AG10803 (cell line): ENCODE data around the gene CADPS2.

Experiments
- DNase-seq: peaks from one replicate; pipeline ENCODE4 v3.0.0; 2010; ENCODE audit warnings: low read depth
- H3K4me3 ChIP-seq: 2 replicates; pipeline ENCODE4 v1.5.1; 2011; ENCODE audit warnings: mild to moderate bottlenecking, low read length, control low read depth
- CTCF ChIP-seq: conservative IDR thresholded peaks from 2 replicates; pipeline ENCODE4 v1.5.1; 2011; ENCODE audit warnings: mild to moderate bottlenecking, low read length, control low read depth, inconsistent platforms

Gene CADPS2

GRCh38 chr7:122369756-122370155, 516.5 kb downstream of the CADPS2 start:
- no peak overlapping the region for H3K4me3 ChIP-seq
- TF ChIP-seq CTCF = no peak
- no peak for DNase-seq

GRCh38 chr7:122364761-122365280, 521.4 kb downstream of the CADPS2 start:
- no peak for TF ChIP-seq CTCF
- DNase-seq = no peak
- no peak overlapping the region for H3K4me3 ChIP-seq

GRCh38 chr7:122363144-122363543, 523.1 kb downstream of the CADPS2 start:
- DNase-seq = no peak
- TF ChIP-seq CTCF = no peak

GRCh38 chr7:122362473-122362872, 523.8 kb downstream of the CADPS2 start:
- no peak for TF ChIP-seq CTCF

More at GRCh38 chr7:122363144-122363543, 523.1 kb downstream of the CADPS2 start:
- H3K4me3 ChIP-seq = no peak overlapping the region

GRCh38 chr7:122354656-122355055, 531.6 kb downstream of the CADPS2 start:
- no peak overlapping the region for H3K4me3 ChIP-seq
- DNase-seq = no peak
- TF ChIP-seq CTCF = no peak

More at GRCh38 chr7:122362473-122362872, 523.8 kb downstream of the CADPS2 start:
- DNase-seq = no peak
- no peak overlapping the region for H3K4me3 ChIP-seq

- no peak for DNase-seq
- H3K4me3 ChIP-seq = no peak overlapping the region
- no peak for TF ChIP-seq CTCF
Observed at GRCh38 chr7:122352454-122352853, 533.8 kb downstream of the CADPS2 start.

- TF ChIP-seq CTCF = no peak
- DNase-seq = no peak
- H3K4me3 ChIP-seq = no peak overlapping the region
Observed at GRCh38 chr7:122350701-122351100, 535.6 kb downstream of the CADPS2 start.
